GF-D8 (cell line): ENCODE data around the gene TLK1.

Source experiments
- DNase-seq: peaks from one replicate; lab custom pipeline; 2025; lab: John Stamatoyannopoulos, UW

Gene TLK1

DNA sequence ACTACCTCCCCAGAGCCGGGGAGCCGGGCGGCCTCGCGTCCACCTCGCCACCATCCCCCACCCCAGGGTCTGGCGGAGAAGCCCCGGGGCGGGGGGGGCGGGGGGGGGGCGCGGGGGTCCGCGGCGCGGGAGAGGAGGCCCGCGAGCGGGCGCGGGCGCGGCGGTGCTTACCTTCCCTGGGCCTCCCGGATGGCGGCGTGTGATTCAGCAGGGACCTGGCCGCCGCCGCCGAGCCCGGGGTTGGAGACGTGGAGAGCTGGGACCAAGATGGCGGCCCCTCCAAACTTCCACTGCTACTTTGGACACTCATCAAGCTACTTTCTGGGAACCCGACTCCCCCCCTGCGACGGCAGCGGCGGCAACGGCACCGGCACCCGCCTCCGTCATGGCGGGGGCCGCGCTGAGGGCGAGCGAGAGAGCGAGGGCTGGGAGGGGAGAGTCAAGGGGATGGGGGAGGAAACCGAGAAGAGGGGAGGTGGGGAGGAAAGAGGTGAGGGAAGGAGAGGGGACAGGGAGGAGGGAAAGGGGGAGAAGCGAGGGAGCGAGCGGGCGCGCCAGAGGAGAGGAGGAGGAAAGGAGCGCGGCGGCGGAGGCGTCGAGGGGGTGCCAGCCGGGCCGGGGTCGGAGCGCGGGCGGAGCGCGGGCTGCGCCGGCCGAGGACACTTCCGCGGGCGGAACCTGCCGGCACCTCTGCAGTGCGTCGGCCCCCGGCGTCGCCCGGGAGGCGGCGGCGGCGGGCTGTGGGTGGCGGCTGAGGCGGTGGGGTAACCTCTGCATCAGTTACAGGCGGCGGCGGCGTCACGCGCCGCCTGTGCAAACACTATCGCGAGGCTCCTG, at the start of gene TLK1:
TSS of gene TLK1 (minus strand) at position 775 of the 837 bp plus-strand sequence. CDS start at position 310, 465 bp downstream.
- peak; percentile 62 for DNase-seq

DNA sequence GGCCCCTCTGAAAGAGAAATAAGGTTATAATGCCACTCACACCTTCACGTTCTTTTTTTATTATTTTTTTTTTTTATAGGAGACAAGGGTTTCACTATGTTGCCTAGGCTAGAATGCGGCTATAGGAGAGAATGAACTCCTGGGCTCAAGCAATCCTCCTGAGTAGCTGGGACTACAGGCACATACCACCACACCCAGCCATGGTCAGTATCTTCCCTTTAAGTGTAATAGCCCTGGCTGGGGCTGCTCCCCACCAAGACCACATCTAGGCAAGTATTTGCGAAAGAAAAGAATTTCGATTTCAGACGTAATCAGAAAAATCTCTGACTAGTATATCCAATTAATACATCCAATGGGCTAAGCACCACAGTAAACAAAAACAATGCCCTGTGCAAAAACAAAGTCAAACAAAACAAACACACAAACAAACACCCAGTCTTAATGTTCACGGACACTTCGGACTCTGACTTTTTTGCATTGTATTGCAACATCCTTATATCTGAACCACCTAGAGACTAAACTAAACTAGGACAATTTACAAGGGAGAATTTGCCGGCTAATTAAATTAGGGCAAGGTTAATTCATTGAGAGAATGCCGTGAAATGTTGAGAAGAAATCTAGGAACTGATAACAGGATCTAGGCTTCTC, 49.6 kb upstream of the TLK1 start:
- no peak for DNase-seq

- no peak for DNase-seq
Measured at GRCh38 chr2:171208657-171209056, 48.0 kb upstream of the TLK1 start.

- no peak for DNase-seq
Measured at GRCh38 chr2:171206422-171207115, 45.9 kb upstream of the TLK1 start.

DNA sequence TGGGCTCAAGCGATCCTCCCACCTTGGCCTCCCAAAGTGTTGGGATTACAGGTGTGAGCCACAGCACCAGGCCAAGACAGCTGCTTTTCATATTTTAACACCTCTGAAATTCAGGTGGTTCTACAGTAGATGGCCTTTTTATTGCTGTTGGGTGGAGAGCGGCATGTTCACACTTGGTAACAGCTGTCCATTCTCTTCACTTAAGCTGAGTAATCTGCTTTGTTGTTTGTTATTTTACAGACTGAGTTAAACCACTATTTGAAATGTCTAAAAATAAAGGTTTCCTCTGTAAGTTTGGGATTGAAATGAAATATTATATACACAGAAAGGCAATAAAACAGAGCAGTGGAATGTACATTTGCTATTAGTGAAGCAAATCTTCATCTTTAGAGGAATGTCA, 44.9 kb upstream of the TLK1 start:
- DNase-seq = no peak

- DNase-seq = no peak
Measured at GRCh38 chr2:171201767-171202166, 41.1 kb upstream of the TLK1 start.

- no peak for DNase-seq
Measured at GRCh38 chr2:171201271-171201670, 40.6 kb upstream of the TLK1 start.

- DNase-seq = no peak
Measured at GRCh38 chr2:171200469-171200868, 39.8 kb upstream of the TLK1 start.

DNA sequence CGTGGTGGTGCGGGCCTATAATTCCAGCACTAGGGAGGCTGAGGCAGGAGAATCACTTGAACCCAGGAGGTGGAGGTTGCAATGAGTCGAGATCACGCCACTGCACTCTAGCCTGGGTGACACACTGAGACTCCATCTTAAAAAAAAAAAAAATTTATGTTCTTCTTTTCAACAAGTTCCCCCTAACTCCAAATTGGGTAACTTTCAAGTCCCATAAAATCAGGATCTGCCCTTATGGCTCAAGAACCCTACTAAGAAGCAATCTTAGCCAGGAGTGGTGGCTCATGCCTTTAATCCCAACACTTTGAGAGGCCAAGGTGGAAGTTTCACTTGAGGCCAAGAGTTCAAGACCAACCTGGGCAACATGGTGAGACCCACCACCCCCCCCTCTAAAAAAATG, 30.3 kb upstream of the TLK1 start:
- no peak for DNase-seq

DNA sequence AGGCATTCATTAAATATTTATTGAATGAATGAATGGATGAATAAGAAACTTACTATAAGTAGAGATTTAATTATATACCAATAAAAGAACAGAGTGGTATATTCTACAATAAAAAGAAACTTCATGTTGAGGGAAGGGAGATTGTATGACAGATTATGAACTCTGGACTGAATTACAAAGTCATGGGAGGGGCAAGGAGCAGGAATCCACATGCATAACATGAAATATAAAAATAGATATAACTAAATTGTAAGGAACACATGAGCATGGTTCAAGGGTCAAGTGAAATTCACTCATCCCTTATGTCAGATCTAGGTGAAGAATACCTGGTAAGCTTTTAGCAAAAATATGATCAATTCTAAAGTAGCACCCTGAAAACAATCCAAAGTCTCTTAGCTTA, 27.1 kb upstream of the TLK1 start:
- no peak for DNase-seq

DNA sequence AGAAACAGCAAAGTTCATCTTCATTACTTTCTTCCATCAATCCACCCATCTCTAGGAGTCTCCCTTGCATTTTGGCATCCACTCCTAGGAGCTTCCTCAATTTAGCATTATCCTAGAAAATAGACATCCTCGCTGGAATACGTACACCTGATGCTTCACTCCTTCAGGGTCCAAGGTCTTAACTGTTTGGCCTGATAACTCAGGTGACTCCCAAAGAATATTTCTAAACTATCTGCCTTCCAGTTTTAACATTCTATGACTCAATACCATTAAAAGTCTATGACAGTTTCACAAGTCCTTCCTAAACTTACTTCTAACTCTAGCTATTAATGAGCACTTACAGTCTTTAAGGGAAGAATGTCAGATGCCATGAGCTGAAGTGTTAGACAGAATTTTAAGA, 26.5 kb upstream of the TLK1 start:
- DNase-seq = no peak

DNA sequence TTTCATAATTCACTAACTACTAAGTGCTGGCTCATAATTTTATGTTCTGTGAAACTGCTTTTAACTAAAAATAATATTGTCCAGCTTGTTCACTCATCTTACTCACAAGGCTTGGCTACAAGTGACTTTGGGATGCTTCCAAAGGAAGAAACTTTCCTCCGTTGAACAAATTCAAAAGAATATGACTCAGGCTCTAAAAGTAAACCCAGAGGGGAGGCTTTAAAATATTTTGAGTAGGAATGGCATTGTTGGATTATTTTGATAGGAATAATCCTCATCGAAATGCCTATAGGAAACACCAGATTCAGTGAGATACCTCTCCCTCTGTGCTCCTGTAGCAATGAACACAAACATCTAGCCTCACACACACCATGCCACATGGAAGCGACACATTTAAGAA, 25.2 kb upstream of the TLK1 start:
- no peak for DNase-seq

GRCh38 chr2:171185165-171185818, 24.6 kb upstream of the TLK1 start:
- DNase-seq = no peak

DNA sequence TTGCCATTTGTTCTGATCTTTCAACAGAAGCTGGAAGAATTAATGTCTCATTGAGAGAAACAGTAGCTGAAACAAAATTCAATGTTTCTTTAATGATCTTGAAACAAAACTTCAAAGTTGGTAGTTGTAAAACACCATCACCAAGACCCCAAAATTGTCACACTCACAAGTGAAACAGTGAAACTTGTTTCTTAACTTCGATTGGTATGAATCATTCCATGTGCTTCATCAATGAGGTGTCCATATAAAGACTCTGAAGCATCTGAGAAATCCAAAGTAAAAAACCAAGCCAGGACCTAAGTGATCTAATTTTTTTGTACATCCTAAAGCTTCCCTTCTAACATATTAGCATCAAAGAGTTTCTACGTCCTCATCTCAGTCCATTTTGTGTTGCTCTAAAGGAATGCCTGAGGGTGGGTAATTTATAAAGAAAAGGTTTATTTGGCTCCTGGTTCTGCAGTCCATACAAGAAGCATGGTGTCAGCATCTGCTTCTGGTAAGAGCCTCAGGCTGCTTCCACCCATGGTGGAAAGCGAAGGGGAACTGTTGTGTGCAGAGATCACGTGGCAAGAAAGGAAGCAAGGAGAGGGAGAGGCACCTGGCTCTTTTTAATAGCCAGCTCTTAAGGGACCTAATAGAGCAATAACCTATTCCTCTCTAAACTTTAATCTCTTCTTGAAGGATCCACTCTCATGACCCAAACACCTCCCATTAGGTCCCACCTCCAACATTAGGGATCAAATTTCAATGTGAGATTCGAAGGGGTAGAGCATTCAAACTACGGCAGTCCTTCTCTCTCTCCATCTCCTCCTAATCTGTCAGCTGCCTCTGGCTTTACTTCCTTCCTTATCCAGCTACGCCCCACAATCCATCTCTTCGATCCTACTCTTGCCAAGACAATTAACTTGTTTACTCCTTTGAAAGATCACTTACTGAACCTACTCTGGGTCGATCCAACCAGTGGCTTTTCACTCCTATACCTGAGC, 20.7 kb upstream of the TLK1 start:
- no peak for DNase-seq

GRCh38 chr2:171180229-171180930, 19.7 kb upstream of the TLK1 start:
- DNase-seq = no peak

DNA sequence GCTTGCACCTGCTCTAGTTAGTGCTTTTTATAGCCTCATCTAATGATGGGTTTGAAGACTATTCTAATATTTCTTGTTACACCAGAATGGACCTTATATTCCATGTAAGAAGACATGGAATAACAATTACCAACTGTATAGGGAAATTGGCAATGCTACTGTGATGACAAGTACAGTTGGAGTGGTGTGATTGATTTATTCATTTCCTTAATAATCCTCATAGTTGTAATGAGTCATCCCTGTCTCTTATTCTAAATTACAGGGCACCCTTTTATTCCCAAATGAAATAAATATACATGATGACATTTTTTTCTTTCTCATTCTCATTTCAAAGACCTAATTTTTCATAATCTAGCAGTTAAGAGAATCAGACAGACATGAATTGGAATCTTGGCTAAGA, 18.3 kb upstream of the TLK1 start:
- no peak for DNase-seq

DNA sequence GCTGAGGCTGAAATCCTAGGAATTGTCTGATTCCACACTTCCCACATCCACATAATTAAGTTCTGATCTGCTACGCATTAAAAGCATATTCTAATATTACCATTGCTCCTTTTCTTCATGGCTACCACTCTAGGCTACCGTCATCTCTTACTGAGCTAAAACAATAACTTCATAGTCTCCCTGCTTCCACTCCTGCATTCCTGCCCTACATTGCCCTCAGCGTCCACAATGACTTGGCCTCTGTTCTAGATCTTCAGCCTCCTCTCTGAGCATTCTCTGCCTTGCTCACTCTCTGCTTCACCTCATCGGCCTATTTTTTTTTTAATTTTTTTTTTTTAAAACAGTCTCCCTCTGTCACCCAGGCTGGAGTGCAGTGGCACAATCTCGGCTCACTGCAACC, 15.8 kb upstream of the TLK1 start:
- no peak for DNase-seq

DNA sequence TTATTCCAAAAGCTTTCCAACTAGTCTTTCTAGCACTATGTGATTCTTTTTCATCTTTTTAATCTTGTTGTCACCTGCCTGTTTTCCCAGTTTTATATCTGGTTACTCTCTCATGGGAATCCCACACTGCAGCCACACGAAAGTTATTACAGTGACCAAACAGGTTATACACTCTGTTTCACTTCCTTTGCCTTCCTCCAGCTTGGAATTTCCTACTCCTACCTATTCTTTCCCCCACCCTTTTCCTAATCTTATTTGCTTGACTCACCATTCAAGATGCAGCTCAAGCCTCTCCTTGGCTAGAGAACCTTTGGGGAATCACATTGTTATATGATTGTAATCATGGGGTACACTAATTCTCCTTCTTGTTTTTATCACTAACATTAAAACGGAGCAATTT, 13.4 kb upstream of the TLK1 start:
- DNase-seq = no peak

- DNase-seq = no peak
Measured at GRCh38 chr2:171173087-171173486, 12.4 kb upstream of the TLK1 start.

DNA sequence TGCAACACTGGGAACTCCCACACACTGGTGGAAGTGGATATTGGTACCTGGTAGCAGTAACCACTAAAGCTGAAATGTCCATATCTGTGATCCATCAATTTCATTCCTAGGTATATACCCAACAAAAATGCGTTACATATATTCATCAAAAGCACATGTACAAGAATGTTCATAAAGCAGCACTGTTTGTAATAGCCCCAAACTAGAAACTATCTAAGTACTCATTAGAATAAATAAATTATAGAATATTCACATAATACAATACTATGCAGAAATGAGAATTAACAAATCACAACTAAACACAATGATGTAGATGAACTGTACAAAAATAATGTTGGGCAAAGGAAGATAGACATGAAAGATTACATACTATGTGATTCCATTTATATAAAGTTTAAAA, 11.1 kb upstream of the TLK1 start:
- no peak for DNase-seq

GRCh38 chr2:171169839-171170238, 9.1 kb upstream of the TLK1 start:
- no peak for DNase-seq
